Measurements from ENCODE around the gene PPP1R13B. TPM values are rescaled to one million over a fixed set of nuclear protein-coding genes. Genes with fewer than 3 reads are reported as not detected.

The PPP1R13B gene
- total RNA-seq, 2 donors from 2014 or later, result 15.6 to 17.5 TPM

GRCh38 chr14:103707329-103708263 lies 139.8 kb downstream of the PPP1R13B start:
- H3K4me3 Mint-ChIP-seq, result no peak overlapping the region
- H3K9ac ChIP-seq (ENCODE audit: extremely low read depth, low read length, poor library complexity, severe bottlenecking), result no peak overlapping the region

DNA sequence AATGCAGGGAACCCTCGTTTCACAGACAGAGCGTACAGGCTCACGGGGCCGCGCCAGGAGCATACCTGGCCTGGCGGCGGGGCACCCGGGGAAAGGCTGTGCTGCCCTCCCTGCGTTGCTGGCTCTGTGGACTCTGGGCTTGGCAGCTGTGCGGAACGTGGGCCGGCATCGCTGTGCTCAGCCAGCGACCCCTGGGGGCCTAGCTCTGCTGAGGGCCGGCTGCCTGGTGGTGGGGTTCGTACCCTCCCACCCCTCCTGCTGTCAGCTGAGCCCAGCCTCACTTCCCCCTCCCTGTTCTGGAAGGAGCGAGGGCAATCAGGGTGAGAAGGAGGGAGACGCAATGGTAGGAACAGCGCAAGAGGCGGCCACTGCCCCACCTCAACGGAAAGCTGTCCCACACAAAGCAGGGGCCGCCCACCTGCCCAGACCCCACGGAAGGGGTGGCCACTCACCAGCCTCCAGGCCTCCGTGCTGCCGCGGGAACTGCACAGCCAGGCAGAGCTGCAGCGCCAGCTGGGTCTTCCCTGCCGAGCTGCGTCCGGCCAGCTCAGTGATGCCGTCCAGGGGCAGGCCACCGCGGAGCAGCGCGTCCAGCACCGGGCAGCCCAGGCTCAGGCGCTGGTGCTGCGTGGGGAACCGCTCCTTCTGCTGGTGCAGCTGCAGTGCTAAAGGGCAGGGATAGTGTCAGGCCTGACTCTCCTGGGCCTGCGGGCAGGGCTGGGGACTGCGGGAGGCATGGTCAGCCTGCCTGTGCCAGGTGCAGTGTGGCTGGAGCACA lies 140.6 kb downstream of the PPP1R13B start:
- 93 to 98% methylated on average over 16 to 41 of the region's 41 CpGs for WGBS, 2 experiments (ENCODE audit: insufficient coverage in 1 of 2, insufficient read length in 1 of 2)
- Histone ChIP-seq H3K27ac (ENCODE audit: low read depth, low read length) (peak overlapping the region; percentile 38), H3K4me3 (ENCODE audit: low read length) (no peak overlapping the region), H3K9me3 (ENCODE audit: control insufficient read depth, low read length) (no peaks in the 10 kb centered on the region), H3K36me3 (ENCODE audit: control insufficient read depth, insufficient read depth, low read length) (peaks cover 65% of the 10 kb centered on the region), H3K4me1 (ENCODE audit: control insufficient read depth, insufficient read depth, low read length) (no peaks in the 10 kb centered on the region), H3K9ac (ENCODE audit: extremely low read depth, low read length, poor library complexity, severe bottlenecking) (no peak overlapping the region), H3K27me3 (ENCODE audit: control insufficient read depth, insufficient read depth, low read length, poor library complexity, severe bottlenecking) (no peaks in the 10 kb centered on the region)
- Mint-ChIP-seq H3K9me3 (no peaks in the 10 kb centered on the region), H3K36me3 (ENCODE audit: low read depth) (peaks cover 52% of the 10 kb centered on the region), H3K4me3 (no peak overlapping the region), H3K4me1 (peaks cover 10% of the 10 kb centered on the region), H3K27me3 (ENCODE audit: insufficient read depth) (no peaks in the 10 kb centered on the region), H3K27ac (no peak overlapping the region)
- TF ChIP-seq, protein P1, sequence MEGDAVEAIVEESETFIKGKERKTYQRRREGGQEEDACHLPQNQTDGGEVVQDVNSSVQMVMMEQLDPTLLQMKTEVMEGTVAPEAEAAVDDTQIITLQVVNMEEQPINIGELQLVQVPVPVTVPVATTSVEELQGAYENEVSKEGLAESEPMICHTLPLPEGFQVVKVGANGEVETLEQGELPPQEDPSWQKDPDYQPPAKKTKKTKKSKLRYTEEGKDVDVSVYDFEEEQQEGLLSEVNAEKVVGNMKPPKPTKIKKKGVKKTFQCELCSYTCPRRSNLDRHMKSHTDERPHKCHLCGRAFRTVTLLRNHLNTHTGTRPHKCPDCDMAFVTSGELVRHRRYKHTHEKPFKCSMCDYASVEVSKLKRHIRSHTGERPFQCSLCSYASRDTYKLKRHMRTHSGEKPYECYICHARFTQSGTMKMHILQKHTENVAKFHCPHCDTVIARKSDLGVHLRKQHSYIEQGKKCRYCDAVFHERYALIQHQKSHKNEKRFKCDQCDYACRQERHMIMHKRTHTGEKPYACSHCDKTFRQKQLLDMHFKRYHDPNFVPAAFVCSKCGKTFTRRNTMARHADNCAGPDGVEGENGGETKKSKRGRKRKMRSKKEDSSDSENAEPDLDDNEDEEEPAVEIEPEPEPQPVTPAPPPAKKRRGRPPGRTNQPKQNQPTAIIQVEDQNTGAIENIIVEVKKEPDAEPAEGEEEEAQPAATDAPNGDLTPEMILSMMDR (conservative IDR thresholded peaks at IDR 0.05), result no peak
- no peak for DNase-seq

More at GRCh38 chr14:103707329-103708263, 139.8 kb downstream of the PPP1R13B start:
- Histone ChIP-seq H3K36me3 (ENCODE audit: control insufficient read depth, insufficient read depth, low read length) (peaks cover 63% of the 10 kb centered on the region), H3K4me3 (ENCODE audit: low read length) (no peak overlapping the region), H3K4me1 (ENCODE audit: control insufficient read depth, insufficient read depth, low read length) (no peaks in the 10 kb centered on the region), H3K27me3 (ENCODE audit: control insufficient read depth, insufficient read depth, low read length, poor library complexity, severe bottlenecking) (no peaks in the 10 kb centered on the region), H3K27ac (ENCODE audit: low read depth, low read length) (peak overlapping the region; percentile 38), H3K9me3 (ENCODE audit: control insufficient read depth, low read length) (no peaks in the 10 kb centered on the region)
- H3K27me3 Mint-ChIP-seq (ENCODE audit: insufficient read depth), result no peaks in the 10 kb centered on the region
- DNase-seq, result no peak
- TF ChIP-seq, protein P1 (conservative IDR thresholded peaks at IDR 0.05), result no peak
- no peak overlapping the region for H3K27ac Mint-ChIP-seq
- peaks cover 45% of the 10 kb centered on the region for H3K36me3 Mint-ChIP-seq (ENCODE audit: low read depth)
- peaks cover 10% of the 10 kb centered on the region for H3K4me1 Mint-ChIP-seq
- H3K9me3 Mint-ChIP-seq, result no peaks in the 10 kb centered on the region
- 93 to 94% methylated on average over 17 to 29 of the region's 29 CpGs for WGBS, 2 experiments (ENCODE audit: insufficient coverage in 1 of 2, insufficient read length in 1 of 2)

- no peaks in the 10 kb centered on the region for H3K27me3 ChIP-seq (ENCODE audit: control insufficient read depth, insufficient read depth, low read length, poor library complexity, severe bottlenecking)
- peak overlapping the region; percentile 36 for H3K27ac ChIP-seq (ENCODE audit: low read depth, low read length)
- H3K9me3 ChIP-seq (ENCODE audit: control insufficient read depth, low read length), result no peaks in the 10 kb centered on the region
- no peak overlapping the region for H3K27ac Mint-ChIP-seq
- H3K4me1 Mint-ChIP-seq, result peaks cover 2% of the 10 kb centered on the region
- H3K36me3 Mint-ChIP-seq (ENCODE audit: low read depth), result peaks cover 44% of the 10 kb centered on the region
- WGBS, 2 experiments (ENCODE audit: insufficient coverage in 1 of 2, insufficient read length in 1 of 2), result 91 to 96% methylated on average over 15 to 28 of the region's 28 CpGs
- H3K4me3 ChIP-seq (ENCODE audit: low read length), result no peak overlapping the region
- no peak overlapping the region for H3K9ac ChIP-seq (ENCODE audit: extremely low read depth, low read length, poor library complexity, severe bottlenecking)
- H3K4me3 Mint-ChIP-seq, result no peak overlapping the region
- no peaks in the 10 kb centered on the region for H3K9me3 Mint-ChIP-seq
- TF ChIP-seq, protein P1 (conservative IDR thresholded peaks at IDR 0.05), result no peak
- H3K36me3 ChIP-seq (ENCODE audit: control insufficient read depth, insufficient read depth, low read length), result peaks cover 66% of the 10 kb centered on the region
- no peak for DNase-seq
- H3K27me3 Mint-ChIP-seq (ENCODE audit: insufficient read depth), result no peaks in the 10 kb centered on the region
- no peaks in the 10 kb centered on the region for H3K4me1 ChIP-seq (ENCODE audit: control insufficient read depth, insufficient read depth, low read length)
Measured at GRCh38 chr14:103705504-103706284, 141.7 kb downstream of the PPP1R13B start.
